Thyroid gland (tissue), 4 donors: ENCODE data around the gene GADD45A.

Experiments used
- CTCF ChIP-seq, 6 experiments: fragments of 200-600 bp in 3 of 6; fragments of 450-650 bp in 3 of 6; sonication (generic) in 3 of 6; IDR thresholded peaks; one replicate each; pipeline ENCODE4 v1.5.1; 2016 to 2019; ENCODE audit warnings: antibody characterized with exemption in 6 of 6, mild to moderate bottlenecking in 2 of 6, inconsistent platforms in 1 of 6, moderate library complexity in 1 of 6
- POLR2A ChIP-seq, 2 donors: fragments of 450-650 bp; IDR thresholded peaks; one replicate each; pipeline ENCODE4 v1.6.1; 2017; ENCODE audit warnings: antibody characterized with exemption in 2 of 2, mild to moderate bottlenecking in 2 of 2, moderate library complexity in 1 of 2

GRCh38 chr1:67713057-67713846, 28.3 kb downstream of the GADD45A start:
- TF ChIP-seq CTCF (IDR thresholded peaks at IDR 0.05) = no peak
- TF ChIP-seq POLR2A (IDR thresholded peaks at IDR 0.05) = no peak
